Right lobe of liver (tissue), 4 donors: ENCODE data around the gene CBX1.

Experiments
- POLR2A ChIP-seq: fragments of 450-650 bp; IDR thresholded peaks from one replicate; pipeline ENCODE4 v1.6.1; 2017; ENCODE audit warnings: antibody characterized with exemption, mild to moderate bottlenecking
- TF ChIP-seq, protein P1 (sequence below), 4 donors: fragments of 200-600 bp in 3 of 4; fragments of 450-650 bp in 1 of 4; IDR thresholded peaks; one replicate each; pipeline versions ENCODE4 v1.5.1 to v1.8.0; 2016 to 2022; ENCODE audit warnings: antibody characterized with exemption in 4 of 4, mild to moderate bottlenecking in 2 of 4
- donor health status: DM: no; HTN: no; CAD: no.
- donor health status: DM: no; HTN: no; CAD: no.
- donor health status: DM: no; HTN: yes; CAD: no.

DNA sequence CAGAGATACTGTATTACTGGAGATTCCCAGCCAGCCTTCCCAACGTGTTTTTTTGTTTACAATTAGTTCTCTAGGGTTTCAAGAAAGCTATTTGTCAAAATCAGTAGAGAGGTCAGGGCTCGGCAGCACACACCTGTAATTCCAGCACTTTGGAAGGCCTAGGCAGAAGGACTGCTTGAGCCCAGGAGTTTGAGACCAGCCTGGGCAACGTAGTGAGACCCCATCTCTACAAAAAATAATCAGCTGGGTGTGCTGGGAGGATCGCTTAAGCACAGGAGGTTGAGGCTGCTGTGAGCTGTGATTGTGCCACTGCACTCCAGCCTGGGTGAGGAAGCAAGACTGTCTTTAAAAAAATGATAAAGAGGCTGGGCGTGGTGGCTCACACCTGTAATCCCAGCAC, 19.4 kb downstream of the CBX1 start:
- TF ChIP-seq, protein P1, sequence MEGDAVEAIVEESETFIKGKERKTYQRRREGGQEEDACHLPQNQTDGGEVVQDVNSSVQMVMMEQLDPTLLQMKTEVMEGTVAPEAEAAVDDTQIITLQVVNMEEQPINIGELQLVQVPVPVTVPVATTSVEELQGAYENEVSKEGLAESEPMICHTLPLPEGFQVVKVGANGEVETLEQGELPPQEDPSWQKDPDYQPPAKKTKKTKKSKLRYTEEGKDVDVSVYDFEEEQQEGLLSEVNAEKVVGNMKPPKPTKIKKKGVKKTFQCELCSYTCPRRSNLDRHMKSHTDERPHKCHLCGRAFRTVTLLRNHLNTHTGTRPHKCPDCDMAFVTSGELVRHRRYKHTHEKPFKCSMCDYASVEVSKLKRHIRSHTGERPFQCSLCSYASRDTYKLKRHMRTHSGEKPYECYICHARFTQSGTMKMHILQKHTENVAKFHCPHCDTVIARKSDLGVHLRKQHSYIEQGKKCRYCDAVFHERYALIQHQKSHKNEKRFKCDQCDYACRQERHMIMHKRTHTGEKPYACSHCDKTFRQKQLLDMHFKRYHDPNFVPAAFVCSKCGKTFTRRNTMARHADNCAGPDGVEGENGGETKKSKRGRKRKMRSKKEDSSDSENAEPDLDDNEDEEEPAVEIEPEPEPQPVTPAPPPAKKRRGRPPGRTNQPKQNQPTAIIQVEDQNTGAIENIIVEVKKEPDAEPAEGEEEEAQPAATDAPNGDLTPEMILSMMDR (IDR thresholded peaks at IDR 0.05) = no peak
- TF ChIP-seq POLR2A = no peak
